ENCODE data around the gene IFNLR1. TPM values are rescaled to one million over a fixed set of nuclear protein-coding genes. Genes with fewer than 3 reads are reported as not detected.

Gene IFNLR1
- total RNA-seq, 1 experiment from 2014 or later = 9.6 TPM

DNA sequence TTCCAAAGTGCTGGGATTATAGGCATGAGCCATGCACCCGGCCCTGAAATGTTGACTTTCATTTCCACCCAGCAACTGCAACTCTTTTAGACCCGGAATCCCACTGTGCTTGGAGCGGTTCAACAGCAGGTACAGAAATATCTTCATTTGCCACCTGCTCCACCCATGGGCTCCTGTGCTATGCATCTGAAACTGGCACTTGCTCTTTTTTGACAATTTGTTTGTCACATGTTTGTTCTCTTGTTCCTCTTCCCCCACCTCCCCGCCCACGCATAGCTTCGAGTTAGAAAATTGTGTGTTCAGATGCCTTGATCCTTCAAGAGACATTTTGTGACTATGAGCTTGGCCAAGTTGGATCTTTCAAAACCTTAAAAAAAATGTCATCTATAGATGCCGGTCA lies 2.4 kb upstream of the IFNLR1 start:
- no peak overlapping the region for H3K23ac ChIP-seq (ENCODE audit: insufficient read length, low read depth, low read length)
- DNase-seq = no peak
- H4K20me1 ChIP-seq (ENCODE audit: control insufficient read depth, insufficient read depth, insufficient read length) = no peaks in the 10 kb centered on the region
- H3K4me1 ChIP-seq (ENCODE audit: insufficient read depth, low read length) = no peaks in the 10 kb centered on the region; the same call in 1 of the 2 replicates
- no peak overlapping the region for H2AK5ac ChIP-seq (ENCODE audit: insufficient read length, low read length)
- H3K36me3 Mint-ChIP-seq (ENCODE audit: insufficient read depth in 1 of 3, low read depth in 3 of 3) = no peaks in the 10 kb centered on the region
- no peak overlapping the region for H3K4me3 Mint-ChIP-seq
- no peak overlapping the region for H4K8ac ChIP-seq (replicated peaks; ENCODE audit: insufficient read length, low read depth, low read length)
- H3T11ph ChIP-seq (ENCODE audit: low read length) = no peak overlapping the region
- no peak overlapping the region for H2BK12ac ChIP-seq (ENCODE audit: insufficient read length, low read depth, low read length)
- no peak overlapping the region for H2BK20ac ChIP-seq (ENCODE audit: low read depth, low read length, poor library complexity, severe bottlenecking)
- no peak for TF ChIP-seq CTCF (conservative IDR thresholded peaks at IDR 0.05)
- H3K27ac Mint-ChIP-seq = no peak overlapping the region
- no peak overlapping the region for H2AFZ ChIP-seq (ENCODE audit: low read length)
- no peak overlapping the region for H3K9ac ChIP-seq (ENCODE audit: extremely low read depth, insufficient read length, low read length)
- no peak overlapping the region for H2BK15ac ChIP-seq (ENCODE audit: low read depth, low read length)
- H3K27ac ChIP-seq (ENCODE audit: insufficient read length, low read depth, low read length) = no peak overlapping the region
- H3K27me3 Mint-ChIP-seq (ENCODE audit: low read depth) = peaks cover 5% of the 10 kb centered on the region
- no peak overlapping the region for H3K14ac ChIP-seq (ENCODE audit: insufficient read depth, low read length)
- H3K4me1 Mint-ChIP-seq = peaks cover 11 to 34% of the 10 kb centered on the region in 2 experiments
- H2BK120ac ChIP-seq (ENCODE audit: low read depth, low read length, poor library complexity, severe bottlenecking) = no peak overlapping the region
- no peak overlapping the region for H4K5ac ChIP-seq (ENCODE audit: insufficient read length, low read depth, low read length)
- no peak overlapping the region for H3K56ac ChIP-seq (ENCODE audit: insufficient read length, low read depth, low read length)
- H3K79me1 ChIP-seq (ENCODE audit: insufficient read depth, low read depth, low read length, poor library complexity, severe bottlenecking) = no peaks in the 10 kb centered on the region
- no peaks in the 10 kb centered on the region; the same call in 1 of the 2 replicates for H3K27me3 ChIP-seq (ENCODE audit: insufficient read depth, low read length)
- no peak overlapping the region for H3K18ac ChIP-seq (ENCODE audit: insufficient read length, low read depth, low read length)
- no peak overlapping the region for H4K91ac ChIP-seq (ENCODE audit: insufficient read length, low read depth, low read length)
- H3K4me2 ChIP-seq (ENCODE audit: insufficient read depth, insufficient read length, low read length) = no peak overlapping the region
- no CpG with 5 or more reads among the region's 7 CpGs for WGBS (ENCODE audit: extremely low coverage, insufficient read length, low lambda C conversion rate)
- H3K4ac ChIP-seq (ENCODE audit: low read depth, low read length) = no peak overlapping the region
- H3K9me3 Mint-ChIP-seq = peaks cover 0 to 3% of the 10 kb centered on the region in 2 experiments; a peak in 1 of 5 replicates
- H3K23me2 ChIP-seq (ENCODE audit: insufficient read length, low read depth, low read length, poor library complexity, severe bottlenecking) = peaks cover 11% of the 10 kb centered on the region
- peaks cover 3% of the 10 kb centered on the region; the same call in 1 of the 2 replicates for H3K79me2 ChIP-seq (ENCODE audit: insufficient read depth, low read length)
- no peak overlapping the region for H2BK5ac ChIP-seq (ENCODE audit: insufficient read length, low read length)
- no peaks in the 10 kb centered on the region for H3K9me3 ChIP-seq (ENCODE audit: control insufficient read depth, low read depth, low read length)

Data from H9 (cell line).